CD4-positive, alpha-beta memory T cell (primary cell): Measurements from ENCODE around the gene RNU6-1. TPM values are rescaled to one million over a fixed set of nuclear protein-coding genes. Genes with fewer than 3 reads are reported as not detected.

Experiments used
- CTCF ChIA-PET: fragments of 350-600 bp; sonication (Branson Sonifier 250); formaldehyde crosslinking; loops from one replicate; lab custom pipeline; 2021; ENCODE audit warnings: inconsistent platforms; ENCODE audit not compliant: partially characterized antibody; lab: Charles Lee
- POLR2A ChIA-PET: fragments of 350-600 bp; sonication (Branson Sonifier 250); formaldehyde crosslinking; loops from one replicate; lab custom pipeline; 2021; ENCODE audit not compliant: partially characterized antibody; lab: Charles Lee
- DNase-seq, 5 donors: peaks; one replicate each; pipeline versions ENCODE4 v3.0.0 to v3.0.0-alpha.2; 2020 to 2022; ENCODE audit warnings: mixed read lengths in 1 of 5
- H3K27ac ChIP-seq: one replicate; pipeline ENCODE4 v1.7.0; 2013; ENCODE audit warnings: low read depth, low read length
- H3K27me3 ChIP-seq: 2 replicates; pipeline ENCODE4 v1.7.0; 2013; ENCODE audit warnings: mild to moderate bottlenecking, low read length, moderate library complexity; ENCODE audit not compliant: insufficient read depth
- H3K36me3 ChIP-seq: 2 replicates; pipeline ENCODE4 v1.7.0; 2013; ENCODE audit warnings: mild to moderate bottlenecking, low read length, moderate library complexity; ENCODE audit not compliant: insufficient read depth
- H3K4me1 ChIP-seq: 2 replicates; pipeline ENCODE4 v1.7.0; 2013; ENCODE audit warnings: mild to moderate bottlenecking, low read length, moderate library complexity; ENCODE audit not compliant: insufficient read depth
- H3K4me3 ChIP-seq, 2 donors: one replicate each; pipeline ENCODE4 v1.7.0; 2013; ENCODE audit warnings: low read length in 2 of 2, mild to moderate bottlenecking in 1 of 2
- H3K9me3 ChIP-seq, 2 donors: one replicate each; pipeline ENCODE4 v1.7.0; 2013; ENCODE audit warnings: low read length in 2 of 2, control low read depth in 1 of 2; ENCODE audit not compliant: control insufficient read depth in 1 of 2
- H3K27ac Mint-ChIP-seq, 7 donors: one replicate each; pipeline ENCODE4 v1.8.0; 2020 to 2021; ENCODE audit warnings: mixed read lengths in 7 of 7, mild to moderate bottlenecking in 6 of 7, inconsistent platforms in 3 of 7, moderate library complexity in 3 of 7
- H3K27me3 Mint-ChIP-seq, 2 donors: one replicate each; pipeline ENCODE4 v1.8.0; 2020 to 2021; ENCODE audit warnings: mixed read lengths in 2 of 2
- H3K36me3 Mint-ChIP-seq, 2 donors: one replicate each; pipeline ENCODE4 v1.8.0; 2020 to 2021; ENCODE audit warnings: mixed read lengths in 2 of 2, inconsistent platforms in 1 of 2, mild to moderate bottlenecking in 1 of 2
- H3K4me1 Mint-ChIP-seq, 4 donors: one replicate each; pipeline ENCODE4 v1.8.0; 2020 to 2021; ENCODE audit warnings: mixed read lengths in 4 of 4, mild to moderate bottlenecking in 1 of 4
- H3K4me3 Mint-ChIP-seq, 8 donors: one replicate each; pipeline ENCODE4 v1.8.0; 2020 to 2021; ENCODE audit warnings: mixed read lengths in 8 of 8, mild to moderate bottlenecking in 7 of 8, moderate library complexity in 6 of 8, inconsistent platforms in 3 of 8
- H3K9me3 Mint-ChIP-seq, 8 donors: one replicate each; pipeline ENCODE4 v1.8.0; 2020 to 2021; ENCODE audit warnings: mixed read lengths in 8 of 8, mild to moderate bottlenecking in 5 of 8, inconsistent platforms in 3 of 8, moderate library complexity in 1 of 8
- intact Hi-C: fragments of 100-400 bp; cut with micrococcal nuclease; formaldehyde crosslinking; loops from one replicate; pipeline ENCODE4 v1.15.1; 2023
- polyA plus RNA-seq, 2 donors: library from polyadenylated mRNA; unstranded; fragments of 300-500 nt; fragmentation: Illumina TruSeq; gene quantifications; one replicate each; pipeline ENCODE4 v1.2.3, GENCODE V29; 2021
- total RNA-seq, 2 experiments: library from RNA; stranded (reverse); gene quantifications; one replicate each; pipeline ENCODE4 v1.2.3, GENCODE V29; 2021

Gene RNU6-1
- total and polyA plus RNA-seq, 4 experiments from 2014 or later, result not detected

DNA sequence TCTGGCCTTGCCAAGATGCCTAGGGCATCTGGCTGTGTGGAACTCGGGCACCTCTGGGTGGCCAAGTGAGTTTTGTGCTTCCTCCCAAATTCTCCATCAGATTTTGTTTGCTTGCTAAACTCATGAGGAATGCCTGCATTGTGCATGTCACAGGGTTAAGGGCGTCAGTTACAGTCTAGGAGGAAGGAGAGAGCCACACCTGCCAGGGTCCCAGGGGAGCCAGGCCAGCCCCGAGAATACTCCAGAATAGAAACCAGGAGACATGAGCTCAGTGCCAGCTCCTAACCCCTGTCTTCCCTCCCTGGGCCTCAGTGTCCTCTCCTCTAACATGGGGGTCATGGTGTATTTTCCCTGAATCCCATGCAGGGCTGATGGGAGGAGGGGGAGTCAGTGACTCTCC is 36.5 kb downstream of the RNU6-1 start:
- CTCF ChIA-PET, result no interaction called here

GRCh38 chr15:67801926-67802914 is 37.6 kb downstream of the RNU6-1 start:
- intact Hi-C loops, result no loop called here
- H3K27me3 Mint-ChIP-seq, result no peaks in the 10 kb centered on the region
- H3K36me3 ChIP-seq, result no peaks in the 10 kb centered on the region
- no peak overlapping the region for H3K4me3 ChIP-seq
- H3K9me3 Mint-ChIP-seq, result no peaks in the 10 kb centered on the region
- ChIA-PET CTCF (no interaction called here), POLR2A (interaction anchor here (1.6 kb wide), 1 partner anchor 18 kb away, joined by 4 read pairs; no protein-coding TSS in a partner anchor)
- H3K36me3 Mint-ChIP-seq, result peaks cover 10 to 29% of the 10 kb centered on the region in 2 donors
- no peak overlapping the region for H3K4me3 Mint-ChIP-seq
- no peaks in the 10 kb centered on the region for H3K4me1 ChIP-seq
- no peak overlapping the region for H3K27ac ChIP-seq
- no peaks in the 10 kb centered on the region for H3K27me3 ChIP-seq
- no peak overlapping the region for H3K27ac Mint-ChIP-seq
- DNase-seq, result peak in 1 of 5 donors; percentile 30
- H3K9me3 ChIP-seq, result no peaks in the 10 kb centered on the region
- no peaks in the 10 kb centered on the region for H3K4me1 Mint-ChIP-seq

More for the DNA sequence above, 36.5 kb downstream of the RNU6-1 start:
- H3K9me3 ChIP-seq, result no peaks in the 10 kb centered on the region
- no peaks in the 10 kb centered on the region for H3K36me3 ChIP-seq
- H3K27ac ChIP-seq, result no peak overlapping the region
- H3K36me3 Mint-ChIP-seq, result peaks cover 12 to 30% of the 10 kb centered on the region in 2 donors
- intact Hi-C loops, result no loop called here
- no peaks in the 10 kb centered on the region for H3K27me3 ChIP-seq
- no peak overlapping the region for H3K4me3 Mint-ChIP-seq
- H3K4me3 ChIP-seq, result no peak overlapping the region
- H3K27ac Mint-ChIP-seq, result no peak overlapping the region
- H3K4me1 ChIP-seq, result no peaks in the 10 kb centered on the region
- H3K27me3 Mint-ChIP-seq, result no peaks in the 10 kb centered on the region
- H3K9me3 Mint-ChIP-seq, result no peaks in the 10 kb centered on the region
- DNase-seq, result peak in 1 of 5 donors; percentile 4
- no peaks in the 10 kb centered on the region for H3K4me1 Mint-ChIP-seq
- POLR2A ChIA-PET, result no interaction called here

DNA sequence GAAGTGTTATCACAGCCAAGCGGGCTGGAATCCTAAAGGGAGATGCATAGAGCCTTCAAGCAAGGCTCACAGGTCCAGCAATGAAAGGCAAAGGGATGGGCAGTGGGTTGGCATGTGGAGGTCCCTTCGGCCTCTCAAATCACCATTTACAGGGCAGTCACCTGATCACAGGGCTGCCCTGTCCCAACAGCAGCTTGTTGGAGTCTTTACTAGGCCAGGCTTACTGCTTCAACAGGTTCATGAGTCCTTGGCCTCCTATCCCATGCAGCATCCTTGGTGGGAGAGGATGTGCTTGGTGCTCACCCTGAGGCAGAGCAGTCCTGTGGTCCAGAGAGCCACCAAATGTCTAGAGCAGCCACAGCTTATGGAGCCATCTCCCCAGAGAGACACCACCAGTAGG is 38.7 kb downstream of the RNU6-1 start:
- Histone ChIP-seq H3K36me3 (no peaks in the 10 kb centered on the region), H3K27ac (no peak overlapping the region), H3K27me3 (no peaks in the 10 kb centered on the region), H3K9me3 (no peaks in the 10 kb centered on the region), H3K4me1 (no peaks in the 10 kb centered on the region), H3K4me3 (no peak overlapping the region)
- Mint-ChIP-seq H3K36me3 (peaks cover 13 to 32% of the 10 kb centered on the region in 2 donors), H3K27ac (no peak overlapping the region), H3K27me3 (no peaks in the 10 kb centered on the region), H3K9me3 (no peaks in the 10 kb centered on the region), H3K4me3 (no peak overlapping the region), H3K4me1 (peaks cover 0 to under 1% (median 0%) of the 10 kb centered on the region in 4 donors)
- POLR2A ChIA-PET, result interaction anchor here (1.6 kb wide), 1 partner anchor 17 kb away, joined by 4 read pairs; no protein-coding TSS in a partner anchor
- intact Hi-C loops, result no loop called here
- DNase-seq, result no peak
- CTCF ChIA-PET, result interaction anchor here (0.6 kb wide), 1 partner anchor 16 kb away, joined by 3 read pairs; no protein-coding TSS in a partner anchor

- DNase-seq, result no peak
- no peak overlapping the region for H3K27ac Mint-ChIP-seq
- H3K36me3 Mint-ChIP-seq, result peaks cover 23 to 46% of the 10 kb centered on the region in 2 donors
- H3K4me3 Mint-ChIP-seq, result no peak overlapping the region
- peaks cover 0 to 13% (median 6%) of the 10 kb centered on the region in 8 donors for H3K9me3 Mint-ChIP-seq
- no peaks in the 10 kb centered on the region for H3K36me3 ChIP-seq
- ChIA-PET CTCF (no interaction called here), POLR2A (no interaction called here)
- intact Hi-C loops, result no loop called here
- no peak overlapping the region for H3K27ac ChIP-seq
- no peaks in the 10 kb centered on the region for H3K27me3 ChIP-seq
- H3K4me1 ChIP-seq, result no peaks in the 10 kb centered on the region
- no peaks in the 10 kb centered on the region for H3K27me3 Mint-ChIP-seq
- no peaks in the 10 kb centered on the region for H3K9me3 ChIP-seq
- H3K4me1 Mint-ChIP-seq, result peaks cover 0 to 3% (median 0%) of the 10 kb centered on the region in 4 donors
- no peak overlapping the region for H3K4me3 ChIP-seq
Measured at GRCh38 chr15:67799801-67800205, 40.0 kb downstream of the RNU6-1 start.

GRCh38 chr15:67796196-67797127 is 43.4 kb downstream of the RNU6-1 start:
- H3K36me3 Mint-ChIP-seq, result peaks cover 35 to 60% of the 10 kb centered on the region in 2 donors
- POLR2A ChIA-PET, result no interaction called here
- H3K27ac Mint-ChIP-seq, result peak overlapping the region in 1 of 7 donors; percentile 73

GRCh38 chr15:67794832-67795574 is 44.8 kb downstream of the RNU6-1 start:
- DNase-seq, result no peak
- Histone ChIP-seq H3K4me1 (no peaks in the 10 kb centered on the region), H3K4me3 (no peak overlapping the region), H3K9me3 (no peaks in the 10 kb centered on the region), H3K36me3 (no peaks in the 10 kb centered on the region), H3K27ac (no peak overlapping the region), H3K27me3 (no peaks in the 10 kb centered on the region)
- peaks cover 0 to 20% (median 12%) of the 10 kb centered on the region in 8 donors for H3K9me3 Mint-ChIP-seq
- intact Hi-C loops, result no loop called here
- H3K27me3 Mint-ChIP-seq, result no peaks in the 10 kb centered on the region
- H3K4me1 Mint-ChIP-seq, result peaks cover 0 to 3% (median 0%) of the 10 kb centered on the region in 4 donors
- ChIA-PET POLR2A (no interaction called here), CTCF (no interaction called here)
- H3K27ac Mint-ChIP-seq, result no peak overlapping the region
- no peak overlapping the region for H3K4me3 Mint-ChIP-seq
- H3K36me3 Mint-ChIP-seq, result peaks cover 39 to 65% of the 10 kb centered on the region in 2 donors

More at GRCh38 chr15:67796196-67797127, 43.4 kb downstream of the RNU6-1 start:
- H3K36me3 ChIP-seq, result no peaks in the 10 kb centered on the region
- no peaks in the 10 kb centered on the region for H3K27me3 Mint-ChIP-seq
- H3K27me3 ChIP-seq, result no peaks in the 10 kb centered on the region
- peaks cover 0 to 3% (median 0%) of the 10 kb centered on the region in 4 donors for H3K4me1 Mint-ChIP-seq
- CTCF ChIA-PET, result no interaction called here
- H3K4me3 Mint-ChIP-seq, result no peak overlapping the region
- no peak for DNase-seq
- H3K27ac ChIP-seq, result no peak overlapping the region
- intact Hi-C loops, result no loop called here
- no peak overlapping the region for H3K4me3 ChIP-seq
- peaks cover 0 to 20% (median 12%) of the 10 kb centered on the region in 8 donors for H3K9me3 Mint-ChIP-seq
- no peaks in the 10 kb centered on the region for H3K4me1 ChIP-seq
- H3K9me3 ChIP-seq, result no peaks in the 10 kb centered on the region
